BLaER1 treated with 17β-estradiol and CSF1 and Interleukin-3, amounts not matched to agents 10 nM and 100 nM (cell line): ENCODE results near the gene NEU2.
A peak's percentile ranks its signal among the peaks of the same experiment; 100 is the strongest.

ENCODE experiments used
- H3K27ac ChIP-seq, 11 experiments: shearing (Covaris generic); formaldehyde crosslinking; 2 replicates each; pipeline ENCODE4 v1.8.1; 2022
- H3K27me3 ChIP-seq, 11 experiments: shearing (Covaris generic); formaldehyde crosslinking; 2 replicates each; pipeline ENCODE4 v1.8.1; 2022
- H3K36me3 ChIP-seq, 11 experiments: shearing (Covaris generic); formaldehyde crosslinking; 2 replicates each; pipeline ENCODE4 v1.8.1; 2022
- H3K4me1 ChIP-seq, 10 experiments: shearing (Covaris generic); formaldehyde crosslinking; 2 replicates each; pipeline ENCODE4 v1.8.1; 2022
- H3K4me2 ChIP-seq, 11 experiments: shearing (Covaris generic); formaldehyde crosslinking; 2 replicates each; pipeline ENCODE4 v1.8.1; 2022
- H3K4me3 ChIP-seq, 10 experiments: shearing (Covaris generic); formaldehyde crosslinking; 2 replicates each; pipeline ENCODE4 v1.8.1; 2022
- H3K9ac ChIP-seq, 11 experiments: shearing (Covaris generic); formaldehyde crosslinking; 2 replicates each; pipeline ENCODE4 v1.8.1; 2022
- H3K9me3 ChIP-seq, 11 experiments: shearing (Covaris generic); formaldehyde crosslinking; replicated peaks in 1 of 11; 2 replicates each; pipeline ENCODE4 v1.8.1; 2022
- H4K20me1 ChIP-seq, 11 experiments: shearing (Covaris generic); formaldehyde crosslinking; 2 replicates each; pipeline ENCODE4 v1.8.1; 2022
- Cebpa-rat ChIP-seq, 11 experiments: shearing (Covaris generic); IDR thresholded peaks; 2 replicates each; pipeline ENCODE4 v1.8.1; 2022

Gene NEU2

GRCh38 chr2:233080836-233081229 lies 48.4 kb downstream of the NEU2 start:
- Histone ChIP-seq H3K36me3 (peaks cover 17 to 83% (median 44%) of the 10 kb centered on the region in 11 experiments; a peak in 21 of 22 replicates), H3K27ac (peak overlapping the region; percentile 88 to 98 (median 95)), H3K9me3 (0 out of 22 replicates have a peak, but pooled peaks cover 0 to 3% (median 0%) of the 10 kb centered on the region in 11 experiments), H3K4me3 (peak overlapping the region in 4 of 10 experiments; percentile 3 to 63 (median 12); a peak in 5 of 20 replicates), H3K27me3 (no peaks in the 10 kb centered on the region), H3K9ac (peak overlapping the region; percentile 79 to 88 (median 84); a peak in 21 of 22 replicates), H3K4me2 (peak overlapping the region; percentile 85 to 98 (median 92)), H3K4me1 (peaks cover 99 to 100% (median 100%) of the 10 kb centered on the region in 10 experiments), H4K20me1 (peaks cover 0 to 10% (median 0%) of the 10 kb centered on the region in 11 experiments; a peak in 5 of 22 replicates)
- TF ChIP-seq Cebpa-rat (IDR thresholded peaks at IDR 0.05): no peak

GRCh38 chr2:233081232-233081730 lies 48.8 kb downstream of the NEU2 start:
- peak overlapping the region in 7 of 10 experiments; percentile 2 to 63 (median 12); a peak in 7 of 20 replicates for H3K4me3 ChIP-seq
- peak overlapping the region; percentile 85 to 98 (median 92) for H3K4me2 ChIP-seq
- H3K4me1 ChIP-seq: peaks cover 97 to 100% (median 100%) of the 10 kb centered on the region in 10 experiments

GRCh38 chr2:233081731-233082221 lies 49.3 kb downstream of the NEU2 start:
- Histone ChIP-seq H3K4me2 (peak overlapping the region; percentile 85 to 98 (median 92)), H3K4me1 (peaks cover 92 to 100% (median 100%) of the 10 kb centered on the region in 10 experiments), H3K9me3 (0 out of 22 replicates have a peak, but pooled peaks cover 0 to 3% (median 0%) of the 10 kb centered on the region in 11 experiments), H3K36me3 (peaks cover 21 to 87% (median 50%) of the 10 kb centered on the region in 11 experiments), H3K27ac (peak overlapping the region; percentile 88 to 98 (median 95); a peak in 21 of 22 replicates), H4K20me1 (peaks cover 0 to 9% (median 0%) of the 10 kb centered on the region in 11 experiments; a peak in 5 of 22 replicates), H3K9ac (peak overlapping the region; percentile 79 to 88 (median 84); a peak in 21 of 22 replicates), H3K27me3 (no peaks in the 10 kb centered on the region), H3K4me3 (peak overlapping the region in 8 of 10 experiments; percentile 2 to 63 (median 10); a peak in 8 of 20 replicates)
- TF ChIP-seq Cebpa-rat (IDR thresholded peaks at IDR 0.05): no peak

More at GRCh38 chr2:233081232-233081730, 48.8 kb downstream of the NEU2 start:
- H3K36me3 ChIP-seq: peaks cover 19 to 87% (median 45%) of the 10 kb centered on the region in 11 experiments
- peaks cover 0 to 9% (median 0%) of the 10 kb centered on the region in 11 experiments; a peak in 5 of 22 replicates for H4K20me1 ChIP-seq
- H3K9ac ChIP-seq: peak overlapping the region; percentile 79 to 88 (median 84)
- no peak; a peak in 1 of 22 replicates for TF ChIP-seq Cebpa-rat (IDR thresholded peaks at IDR 0.05)
- H3K27me3 ChIP-seq: no peaks in the 10 kb centered on the region
- H3K9me3 ChIP-seq: 0 out of 22 replicates have a peak, but pooled peaks cover 0 to 3% (median 0%) of the 10 kb centered on the region in 11 experiments
- peak overlapping the region; percentile 88 to 98 (median 95) for H3K27ac ChIP-seq

- Histone ChIP-seq H3K9ac (peak overlapping the region; percentile 79 to 88 (median 84)), H3K27ac (peak overlapping the region; percentile 88 to 98 (median 95)), H3K4me1 (peaks cover 86 to 100% (median 100%) of the 10 kb centered on the region in 10 experiments), H3K4me2 (peak overlapping the region; percentile 85 to 98 (median 92)), H3K4me3 (peak overlapping the region in 7 of 10 experiments; percentile 9 to 63 (median 14); a peak in 6 of 20 replicates), H4K20me1 (peaks cover 0 to 9% (median 0%) of the 10 kb centered on the region in 11 experiments; a peak in 5 of 22 replicates), H3K27me3 (no peaks in the 10 kb centered on the region), H3K36me3 (peaks cover 24 to 91% (median 55%) of the 10 kb centered on the region in 11 experiments), H3K9me3 (0 out of 22 replicates have a peak, but pooled peaks cover 0 to 3% (median 0%) of the 10 kb centered on the region in 11 experiments)
- TF ChIP-seq Cebpa-rat (IDR thresholded peaks at IDR 0.05): no peak
Measured at GRCh38 chr2:233082222-233082930, 49.9 kb downstream of the NEU2 start.

GRCh38 chr2:233082931-233083755 lies 50.7 kb downstream of the NEU2 start:
- Histone ChIP-seq H3K9ac (peak overlapping the region; percentile 79 to 88 (median 84)), H3K36me3 (peaks cover 29 to 94% (median 59%) of the 10 kb centered on the region in 11 experiments), H3K4me2 (peak overlapping the region; percentile 85 to 98 (median 92)), H3K4me1 (peaks cover 78 to 100% (median 100%) of the 10 kb centered on the region in 10 experiments), H3K9me3 (0 out of 22 replicates have a peak, but pooled peaks cover 0 to 3% (median 0%) of the 10 kb centered on the region in 11 experiments), H4K20me1 (peaks cover 0 to 9% (median 0%) of the 10 kb centered on the region in 11 experiments; a peak in 5 of 22 replicates), H3K27ac (peak overlapping the region; percentile 88 to 98 (median 95)), H3K27me3 (no peaks in the 10 kb centered on the region), H3K4me3 (peak overlapping the region in 9 of 10 experiments; percentile 7 to 63 (median 44); a peak in 12 of 20 replicates)
- no peak for TF ChIP-seq Cebpa-rat (IDR thresholded peaks at IDR 0.05)

- peak overlapping the region in 9 of 10 experiments; percentile 19 to 63 (median 44); a peak in 17 of 20 replicates for H3K4me3 ChIP-seq
- H3K9ac ChIP-seq: peak overlapping the region; percentile 79 to 88 (median 84)
- peaks cover 72 to 100% (median 100%) of the 10 kb centered on the region in 10 experiments for H3K4me1 ChIP-seq
- H4K20me1 ChIP-seq: peaks cover 0 to 9% (median 0%) of the 10 kb centered on the region in 11 experiments; a peak in 4 of 22 replicates
- H3K27me3 ChIP-seq: no peaks in the 10 kb centered on the region
- H3K4me2 ChIP-seq: peak overlapping the region; percentile 85 to 98 (median 92)
- H3K27ac ChIP-seq: peak overlapping the region; percentile 88 to 98 (median 95)
- H3K9me3 ChIP-seq: no peaks in the 10 kb centered on the region
- TF ChIP-seq Cebpa-rat (IDR thresholded peaks at IDR 0.05): no peak
- H3K36me3 ChIP-seq: peaks cover 31 to 94% (median 61%) of the 10 kb centered on the region in 11 experiments
Measured at GRCh38 chr2:233083782-233084181, 51.3 kb downstream of the NEU2 start.

DNA sequence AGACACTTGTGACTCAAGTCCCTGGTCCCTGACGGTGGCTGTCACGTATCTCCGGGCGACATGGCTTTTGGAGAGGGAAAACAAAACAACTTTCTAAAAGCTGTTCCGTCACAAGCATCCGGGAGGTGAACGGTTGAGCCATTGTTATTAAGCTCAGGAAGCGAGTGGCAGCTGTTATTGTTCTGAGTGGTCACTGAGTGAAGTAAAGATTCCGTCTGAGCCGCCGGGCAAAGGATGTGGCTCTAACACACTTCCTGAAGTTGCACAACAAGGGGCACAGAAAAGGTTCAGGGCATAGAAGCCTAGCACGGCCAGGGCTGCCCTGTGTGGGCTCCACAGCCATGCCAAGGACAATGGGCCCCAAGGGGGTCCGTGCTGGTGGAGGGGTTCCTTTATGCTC lies 52.0 kb downstream of the NEU2 start:
- no peaks in the 10 kb centered on the region for H3K27me3 ChIP-seq
- H4K20me1 ChIP-seq: peaks cover 0 to 9% (median 0%) of the 10 kb centered on the region in 11 experiments; a peak in 4 of 22 replicates
- H3K9ac ChIP-seq: peak overlapping the region; percentile 79 to 88 (median 84)
- peak overlapping the region; percentile 85 to 98 (median 92) for H3K4me2 ChIP-seq
- TF ChIP-seq Cebpa-rat (IDR thresholded peaks at IDR 0.05): peak; percentile 89 to 99 (median 97); a peak in 21 of 22 replicates
- peak overlapping the region in 9 of 10 experiments; percentile 19 to 63 (median 44); a peak in 16 of 20 replicates for H3K4me3 ChIP-seq
- peak overlapping the region; percentile 88 to 98 (median 95) for H3K27ac ChIP-seq
- no peaks in the 10 kb centered on the region for H3K9me3 ChIP-seq
- peaks cover 65 to 100% (median 97%) of the 10 kb centered on the region in 10 experiments for H3K4me1 ChIP-seq
- H3K36me3 ChIP-seq: peaks cover 38 to 94% (median 63%) of the 10 kb centered on the region in 11 experiments
